Ammon's horn (tissue), 1 donor: ENCODE data around the gene P2RY4.
"Not testable (repeated sequence)": the region's sequence is repeated elsewhere in the genome, so short reads cannot be mapped to it uniquely, and the experiment has no call there.

Experiments
- DNase-seq: peaks from one replicate; pipeline ENCODE4 v3.0.0-alpha.2; 2016; ENCODE audit warnings: low spot score

P2RY4 gene

DNA sequence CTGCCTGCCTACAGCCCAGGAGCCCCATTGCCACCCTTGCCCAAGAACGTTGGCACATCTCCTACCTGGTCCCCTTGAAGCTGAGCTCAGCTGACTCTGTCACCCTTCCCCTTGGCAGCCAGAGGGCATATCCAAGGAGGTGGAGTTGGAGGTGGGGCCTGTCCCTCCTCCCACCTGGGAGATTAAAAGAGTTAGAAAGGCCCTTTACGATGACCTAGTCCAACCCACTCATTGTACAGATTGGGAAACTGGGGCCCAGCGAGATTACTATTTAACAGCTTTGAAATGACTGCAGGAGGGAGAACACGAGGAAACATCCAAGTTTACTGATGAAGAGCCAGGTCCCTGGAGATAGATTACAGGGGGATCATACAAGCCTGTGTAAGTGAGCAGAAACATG is at the start of gene P2RY4:
Gene P2RY4 (minus strand): TSS at position 101 of the 400 bp plus-strand sequence. CDS start 580 bp downstream, outside the sequence.
- no peak for DNase-seq

DNA sequence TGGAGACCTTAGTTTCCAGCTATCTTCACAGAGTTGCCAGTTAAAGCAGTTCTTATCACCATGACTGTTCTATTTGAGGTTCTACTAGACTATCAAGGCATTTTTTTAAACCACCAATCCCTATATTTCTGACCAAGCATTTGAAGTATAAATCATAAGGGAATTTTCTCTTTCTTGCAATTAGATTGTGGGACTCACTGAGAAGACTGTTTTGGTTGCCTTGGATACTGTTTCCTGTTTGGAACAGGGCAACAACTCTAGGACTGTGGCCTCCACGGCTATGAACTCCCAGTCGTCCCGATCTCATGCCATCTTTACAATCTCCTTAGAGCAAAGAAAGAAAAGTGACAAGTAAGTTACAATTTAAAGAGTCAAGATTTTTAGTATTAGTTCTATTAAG is 41.7 kb upstream of the P2RY4 start:
- DNase-seq: no peak

DNA sequence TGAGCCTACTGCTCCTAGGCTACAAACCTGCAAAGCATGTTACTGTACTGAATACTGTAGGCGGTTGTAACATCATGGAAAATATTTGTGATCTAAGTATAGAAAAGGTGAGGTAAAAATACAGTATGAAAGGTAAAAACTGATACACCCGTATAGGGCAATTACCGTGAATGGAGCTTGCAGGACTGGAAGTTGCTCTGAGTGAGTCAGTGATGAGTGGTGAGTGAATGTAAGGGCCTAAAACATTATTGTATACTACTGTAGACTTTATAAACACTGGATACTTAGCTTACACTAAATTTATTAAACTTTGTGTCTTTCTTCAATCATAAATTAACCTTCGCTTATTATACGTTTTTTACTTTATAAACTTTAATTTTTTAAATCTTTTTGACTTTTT is 33.6 kb upstream of the P2RY4 start:
- no peak for DNase-seq

DNA sequence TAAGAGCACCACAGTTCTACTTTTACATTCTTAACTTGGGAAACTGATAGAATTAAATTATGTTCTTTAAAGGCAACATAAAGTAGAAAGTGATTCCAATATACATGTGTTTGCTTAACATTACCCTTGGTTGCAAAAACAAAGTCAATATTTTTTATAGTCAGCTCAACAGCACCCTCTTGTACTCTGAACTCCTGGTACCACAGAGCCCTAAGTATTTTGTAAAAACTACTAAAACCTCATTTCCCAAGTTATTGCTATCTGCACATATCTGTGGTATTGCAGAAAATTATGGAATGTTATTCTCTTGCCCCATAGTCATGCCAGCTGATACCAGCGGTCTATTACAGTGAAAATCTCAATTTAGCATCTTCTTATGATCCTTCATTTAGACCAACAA is 32.8 kb upstream of the P2RY4 start:
- no peak for DNase-seq

DNA sequence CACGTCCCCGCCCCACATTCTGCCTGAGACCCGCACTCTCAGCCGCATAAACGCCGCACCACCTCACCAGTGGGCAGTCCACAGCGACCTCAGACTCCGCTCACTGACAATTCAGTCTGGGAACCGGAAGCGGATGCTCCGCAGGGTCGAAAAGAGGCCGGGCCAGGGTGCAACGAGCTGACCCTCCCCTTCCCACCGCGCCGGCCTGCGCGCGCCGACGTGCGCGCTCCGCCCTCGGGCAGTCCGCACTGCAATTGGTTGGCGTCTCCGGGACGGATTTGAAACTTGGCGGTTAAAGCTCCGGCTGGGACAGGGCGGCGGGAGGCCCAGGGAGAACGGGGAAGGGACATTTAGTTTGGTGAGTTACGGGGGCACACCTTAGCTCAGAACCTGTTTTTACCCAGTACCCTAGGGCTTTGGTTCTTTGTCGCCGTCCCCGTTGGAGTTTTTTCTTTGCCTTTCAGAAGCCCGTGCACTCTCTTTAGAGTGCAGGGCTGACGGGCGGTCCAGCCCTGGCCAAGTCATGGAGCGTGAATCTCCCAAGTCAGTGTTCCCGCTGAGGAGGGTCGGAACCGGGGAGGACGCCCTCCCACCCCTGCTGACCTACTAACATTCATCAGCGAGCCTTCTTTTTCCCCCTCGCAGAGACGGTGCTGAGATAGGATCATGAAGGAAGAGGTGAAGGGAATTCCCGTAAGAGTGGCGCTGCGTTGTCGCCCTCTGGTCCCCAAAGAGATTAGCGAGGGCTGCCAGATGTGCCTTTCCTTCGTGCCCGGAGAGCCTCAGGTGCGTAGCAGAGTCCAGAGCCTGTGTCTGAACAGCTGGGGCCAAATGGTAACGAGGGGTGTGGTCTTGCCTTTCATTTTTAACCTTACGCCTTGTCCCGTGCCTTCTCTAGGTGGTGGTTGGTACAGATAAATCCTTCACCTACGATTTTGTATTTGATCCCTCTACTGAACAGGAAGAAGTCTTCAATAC is 30.1 kb upstream of the P2RY4 start, which contains the start of the genes KIF4A and PDZD11:
Gene KIF4A (plus strand): TSS at position 312 of the 978 bp plus-strand sequence. CDS start 355 bp downstream, at position 667.
Gene PDZD11 (minus strand): TSS at position 135 of the 978 bp plus-strand sequence. CDS start 586 bp downstream, outside the sequence.
- peak; percentile 72 for DNase-seq

DNA sequence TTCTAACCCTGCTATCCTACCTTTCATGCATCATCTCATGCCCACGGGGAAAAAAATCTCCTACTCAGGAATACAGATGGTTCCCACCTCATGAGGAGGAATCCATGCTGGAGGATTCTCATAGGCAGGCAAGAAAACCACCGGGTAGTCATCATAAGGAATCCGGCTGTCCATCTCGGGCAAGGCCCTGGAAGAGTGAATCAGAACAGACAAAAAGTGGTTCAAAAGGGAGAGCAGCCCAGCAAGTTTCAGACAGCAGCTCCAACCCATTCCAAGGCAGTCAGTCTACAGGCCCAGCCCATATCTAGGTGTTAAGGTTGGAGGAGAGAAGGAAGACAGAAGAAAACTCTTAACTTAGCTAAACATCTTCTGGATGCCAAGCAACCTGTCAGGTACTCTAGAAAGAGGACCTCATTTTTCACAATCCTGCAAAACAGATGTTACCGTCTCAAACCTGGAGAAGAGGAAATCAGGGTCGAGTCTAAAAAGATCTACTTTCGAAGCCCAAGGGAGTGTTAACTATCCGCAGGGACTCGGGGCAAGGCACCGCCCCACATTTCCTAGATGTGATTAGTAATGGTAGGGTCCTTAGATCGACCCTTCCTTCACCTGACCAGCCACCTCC is 29.3 kb upstream of the P2RY4 start:
- no peak for DNase-seq

DNA sequence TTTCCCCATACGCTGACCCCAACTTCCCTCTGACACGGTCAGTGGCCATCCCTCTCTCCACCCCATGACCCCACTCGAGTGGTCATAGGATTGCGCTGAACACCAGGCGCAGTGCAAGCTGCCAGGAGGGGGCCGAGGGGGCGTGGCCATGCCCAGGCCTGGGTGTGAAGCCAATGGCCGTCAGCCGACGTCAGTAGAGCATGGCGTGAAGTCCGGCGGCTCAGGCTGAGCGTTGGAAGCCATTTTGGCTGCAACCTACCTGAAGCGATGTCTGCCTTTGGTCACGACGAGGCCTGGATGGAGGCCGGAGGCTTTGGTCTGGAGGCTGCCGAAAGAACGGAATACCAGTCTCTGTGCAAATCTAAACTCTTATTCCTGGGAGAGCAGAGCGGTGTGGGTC is 21.9 kb upstream of the P2RY4 start, which contains the start of gene RAB41:
Gene RAB41 (plus strand): TSS at position 222 of the 400 bp plus-strand sequence. CDS start 46 bp downstream, at position 268.
- DNase-seq: no peak

DNA sequence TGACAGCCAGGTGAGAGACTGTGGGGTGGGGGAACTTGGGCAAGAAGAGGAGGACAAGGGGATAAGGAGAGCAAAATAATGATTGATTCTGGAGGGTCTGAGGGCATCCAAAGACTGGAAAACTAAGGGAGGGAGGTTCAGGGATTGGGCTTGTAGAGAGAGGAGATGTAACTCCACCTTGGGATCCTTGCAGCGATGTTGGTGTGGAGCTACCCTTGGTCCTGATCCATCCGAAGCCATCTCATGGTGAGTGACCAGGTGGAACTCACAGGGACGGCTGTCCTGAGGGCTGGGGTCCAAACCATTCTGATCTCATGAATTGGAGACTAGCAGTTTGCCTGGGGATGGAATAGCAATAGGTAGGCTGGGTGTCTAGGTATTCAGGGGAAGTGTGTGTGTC is 20.6 kb upstream of the P2RY4 start:
- DNase-seq: no peak

DNA sequence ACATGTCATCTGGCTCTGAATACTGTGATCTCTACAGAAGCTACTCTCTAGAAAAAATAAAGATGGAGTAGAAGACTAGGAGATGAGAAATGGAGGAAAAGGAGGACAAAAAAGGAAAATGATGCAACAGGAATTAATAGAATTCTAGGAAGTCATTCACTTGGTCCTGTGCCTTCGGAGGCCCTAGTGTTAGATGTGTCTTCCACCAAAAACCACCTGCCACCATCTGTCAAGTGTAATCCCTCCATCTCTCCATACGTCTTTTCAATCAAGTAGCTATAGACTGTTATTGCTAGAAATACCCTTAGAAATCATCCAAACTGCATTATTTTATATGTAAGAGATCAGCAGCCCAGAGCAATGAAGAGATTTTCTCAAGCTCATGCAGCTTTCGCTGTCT is 19.1 kb upstream of the P2RY4 start:
- no peak for DNase-seq

DNA sequence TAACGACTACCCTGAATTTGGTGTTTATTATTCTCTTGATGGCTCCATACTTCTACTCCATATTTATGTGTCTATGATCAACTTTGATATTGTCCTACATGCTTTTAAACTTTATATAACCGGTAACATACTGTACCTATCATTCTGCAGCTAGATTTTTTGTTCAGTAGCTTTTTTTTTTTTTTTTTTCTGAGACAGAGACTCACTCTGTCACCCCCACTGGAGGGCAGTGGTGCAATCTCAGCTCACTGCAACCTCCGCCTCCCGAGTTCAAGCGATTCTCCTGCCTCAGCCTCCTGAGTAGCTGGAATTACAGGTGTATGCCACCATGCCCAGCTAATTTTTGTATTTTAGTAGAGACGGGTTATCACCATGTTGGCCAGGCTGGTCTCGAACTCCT is 14.0 kb upstream of the P2RY4 start:
- DNase-seq: not testable (repeated sequence)

DNA sequence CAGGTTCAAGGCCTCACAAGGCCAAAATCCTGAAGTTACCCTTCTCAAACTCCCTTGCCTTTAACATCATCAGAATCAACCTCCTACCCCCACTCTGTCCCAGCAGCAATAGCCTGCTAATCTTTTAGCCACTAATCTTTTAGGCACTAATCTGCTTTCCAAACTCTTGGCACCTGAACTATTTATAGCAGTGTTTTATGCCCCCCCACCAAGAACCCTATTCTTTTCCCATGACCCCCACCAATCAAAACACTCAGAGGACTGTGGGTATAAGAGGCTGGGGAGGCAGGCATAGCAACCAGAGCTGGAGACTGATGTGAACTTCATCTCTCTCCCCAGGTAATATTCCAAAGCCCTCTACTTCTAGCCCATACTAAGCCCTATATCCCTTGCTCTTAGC is 8.0 kb upstream of the P2RY4 start, which contains the start of gene ARR3:
Gene ARR3 (plus strand): TSS at position 301 of the 400 bp plus-strand sequence. CDS start 1,052 bp downstream, outside the sequence.
- no peak for DNase-seq

DNA sequence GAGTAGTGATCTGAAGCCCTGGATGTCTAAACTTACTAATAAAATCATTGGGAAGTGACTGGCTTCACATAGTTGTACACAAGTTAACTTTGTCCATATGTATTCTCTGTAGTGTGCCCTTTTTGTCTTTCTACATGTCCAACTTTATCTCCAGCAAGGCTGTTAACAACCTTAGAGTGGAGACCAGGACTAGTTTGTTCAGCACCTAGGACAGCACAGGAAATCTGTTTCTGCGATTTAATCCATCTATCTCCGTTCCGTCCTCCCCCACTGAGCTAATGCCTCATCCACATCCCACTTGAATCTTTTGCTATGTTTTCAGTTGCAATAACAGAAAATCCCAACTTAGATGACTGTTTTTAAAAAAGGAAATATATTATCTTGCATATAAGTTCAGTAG is 4.8 kb upstream of the P2RY4 start:
- DNase-seq: no peak

DNA sequence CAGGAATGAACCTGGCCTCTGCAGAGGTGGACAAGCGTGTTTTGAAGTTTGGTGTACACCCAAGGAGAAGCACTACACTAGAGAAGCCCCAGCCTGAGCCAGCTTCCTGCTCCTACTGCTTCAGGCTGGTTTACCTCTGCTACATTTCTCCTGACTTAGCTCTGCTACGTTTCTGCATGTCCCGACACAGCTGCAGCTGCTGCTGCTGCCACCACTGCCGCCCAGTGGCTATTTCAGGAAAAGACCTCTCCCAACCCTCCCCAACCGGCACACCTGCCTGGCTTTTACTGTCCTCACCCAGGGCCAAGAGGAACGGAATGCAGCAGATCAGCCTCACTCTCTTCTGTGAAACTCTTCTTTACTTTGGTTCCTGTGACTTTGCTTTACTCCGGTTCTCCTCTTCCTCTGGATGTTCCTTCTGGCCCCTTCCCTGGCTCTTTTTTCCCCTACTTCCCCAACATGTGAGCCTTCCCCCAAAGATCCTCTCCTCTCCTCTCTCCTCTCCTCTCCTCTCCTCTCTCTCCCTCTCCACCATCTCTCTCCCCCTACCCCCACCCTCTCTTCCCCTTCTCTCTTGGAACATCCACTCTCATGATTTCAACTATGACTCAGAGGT is 3.1 kb upstream of the P2RY4 start:
- DNase-seq: peak; percentile 2

DNA sequence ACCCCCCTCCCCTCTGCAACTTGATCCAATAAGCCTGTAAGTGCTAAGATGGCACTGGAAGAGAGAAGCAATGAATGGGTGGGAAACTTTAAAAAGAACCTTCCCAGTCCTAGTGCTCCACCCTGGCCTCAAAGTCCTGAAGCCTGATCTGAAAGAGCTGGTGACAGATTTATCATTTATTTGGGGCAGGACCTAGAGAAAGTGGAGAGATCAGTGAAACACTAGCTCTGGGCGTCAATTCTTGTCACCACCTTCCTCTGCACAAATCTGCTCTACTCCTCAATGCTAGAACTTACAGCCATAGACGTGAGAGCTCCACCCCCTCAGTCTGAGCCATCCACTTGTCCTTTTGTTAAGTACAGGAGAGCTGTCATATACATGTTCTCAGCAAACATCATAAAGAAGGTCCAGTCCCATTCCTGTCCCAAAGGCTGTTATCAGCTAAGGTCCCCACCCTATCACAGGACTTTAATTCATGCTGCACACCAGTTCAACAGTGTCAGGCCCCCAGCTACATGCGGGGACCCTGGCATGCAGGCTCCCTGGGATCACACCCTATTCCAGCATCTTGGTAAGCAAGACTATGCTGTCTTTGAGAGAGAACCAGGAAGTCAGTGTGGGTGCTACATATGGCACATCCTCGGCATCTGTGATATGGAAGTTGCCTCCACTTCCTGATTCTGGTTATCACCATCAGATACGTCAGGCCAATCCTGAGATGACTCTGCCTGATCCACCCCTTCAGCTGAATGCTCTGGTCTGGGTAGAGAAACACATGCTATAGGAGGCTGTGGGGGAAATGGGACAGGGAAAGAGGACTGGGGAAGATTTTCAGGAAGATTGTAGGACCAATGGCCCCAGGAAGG is 2.3 kb downstream of the P2RY4 start:
- no peak for DNase-seq

DNA sequence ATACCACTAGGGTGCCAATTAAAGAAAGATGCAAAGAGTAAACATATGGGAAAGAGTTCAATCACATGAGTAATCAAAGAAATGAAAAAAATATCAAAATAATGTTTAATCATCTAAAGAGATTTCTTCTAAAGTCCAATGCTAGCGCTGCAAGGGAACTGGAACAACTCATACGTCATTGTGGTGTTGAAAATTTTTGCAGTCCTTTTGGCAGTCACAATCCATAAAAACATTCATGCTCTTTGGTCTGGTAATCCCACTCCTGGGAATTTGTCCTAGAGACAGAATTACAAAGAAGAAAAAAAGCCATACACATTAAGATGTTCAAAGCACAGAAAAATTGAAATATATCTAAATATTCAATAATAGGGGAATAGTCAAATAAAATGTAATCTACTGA is 4.6 kb downstream of the P2RY4 start:
- no peak for DNase-seq

DNA sequence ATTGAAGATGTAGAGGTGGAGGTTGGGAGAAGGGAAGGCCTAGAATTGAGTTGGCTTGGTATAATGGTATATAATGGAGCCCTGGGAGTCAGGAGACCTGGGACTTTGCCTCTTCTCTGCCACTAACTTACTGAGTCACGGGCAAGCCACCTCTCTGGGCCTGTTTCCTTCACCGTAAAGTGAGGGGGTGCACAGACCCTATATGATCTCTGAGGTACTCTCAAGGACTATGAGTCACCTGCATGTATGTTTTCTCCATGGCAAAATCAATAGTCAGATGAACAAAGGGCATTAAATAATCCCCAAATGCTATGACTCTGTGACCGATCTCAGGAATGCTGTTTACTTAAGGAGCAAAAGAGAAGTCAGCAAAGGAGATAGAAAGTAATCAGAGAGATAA is 5.1 kb downstream of the P2RY4 start:
- no peak for DNase-seq

DNA sequence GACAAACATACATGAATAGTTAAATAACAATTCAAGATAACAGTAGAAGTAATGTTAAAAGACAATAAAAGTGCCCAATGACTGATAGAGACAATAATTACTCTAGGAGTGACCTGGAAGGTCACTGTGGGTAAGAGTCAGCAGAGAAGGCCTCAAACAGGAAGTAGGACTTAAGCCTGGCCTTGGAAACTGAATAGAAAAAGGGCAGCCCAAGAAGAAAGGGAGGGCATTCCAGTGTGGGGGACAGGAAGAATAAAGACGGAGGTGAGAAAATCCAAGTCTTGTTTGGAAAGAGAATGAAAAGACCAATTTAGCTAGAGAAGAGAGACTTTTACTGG is 6.0 kb downstream of the P2RY4 start:
- DNase-seq: no peak

DNA sequence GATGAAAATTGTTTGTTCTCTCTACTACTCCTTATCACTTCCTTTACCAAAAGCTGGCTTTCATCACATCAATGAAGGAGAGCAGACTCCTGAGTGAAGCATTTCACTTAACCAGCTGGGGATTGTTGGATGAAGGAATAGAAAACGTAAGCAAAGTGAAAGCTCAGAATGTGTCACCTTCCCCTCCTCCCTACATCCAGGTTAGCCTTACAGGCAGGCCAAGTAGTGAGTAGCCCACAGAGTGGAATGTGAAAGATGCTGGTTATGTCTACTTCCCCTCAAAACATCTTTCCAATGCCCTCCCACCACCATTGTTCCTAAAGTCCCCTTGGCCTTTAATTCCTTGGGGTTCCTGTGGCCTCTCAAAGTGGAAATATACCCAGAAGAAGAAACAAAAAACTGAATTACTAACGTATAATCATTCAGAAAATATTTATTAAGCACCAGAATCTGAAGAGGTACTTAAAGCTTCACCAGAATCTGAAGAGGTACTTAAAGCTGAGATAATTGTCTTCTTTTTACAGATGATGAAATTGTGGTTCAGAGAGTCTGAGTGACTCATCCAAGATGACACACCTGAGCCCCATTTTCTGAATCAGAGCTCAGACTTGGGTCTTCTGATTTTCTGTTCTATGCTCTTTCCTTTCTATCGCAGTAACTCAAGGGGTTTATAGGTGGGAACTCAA is 6.5 kb downstream of the P2RY4 start:
- no peak for DNase-seq

DNA sequence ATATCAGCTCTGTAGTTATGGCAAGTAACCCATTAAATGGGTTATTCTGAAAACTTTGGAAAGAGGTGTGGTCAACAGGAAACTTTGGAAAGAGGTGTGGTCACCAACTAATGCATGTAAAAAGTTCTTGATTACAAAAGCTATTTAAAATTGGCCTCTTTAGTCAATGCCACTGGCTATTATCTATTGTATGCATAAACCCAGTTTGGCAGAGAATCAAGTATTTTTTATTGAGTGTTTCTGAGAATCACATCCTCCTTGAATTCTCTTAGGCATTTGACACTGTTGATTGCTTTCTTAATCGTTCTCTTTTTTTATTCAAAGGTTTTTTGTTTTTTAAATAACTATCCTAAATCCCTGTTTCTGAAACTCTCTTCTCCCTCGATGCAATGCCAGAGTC is 7.5 kb downstream of the P2RY4 start:
- DNase-seq: no peak

DNA sequence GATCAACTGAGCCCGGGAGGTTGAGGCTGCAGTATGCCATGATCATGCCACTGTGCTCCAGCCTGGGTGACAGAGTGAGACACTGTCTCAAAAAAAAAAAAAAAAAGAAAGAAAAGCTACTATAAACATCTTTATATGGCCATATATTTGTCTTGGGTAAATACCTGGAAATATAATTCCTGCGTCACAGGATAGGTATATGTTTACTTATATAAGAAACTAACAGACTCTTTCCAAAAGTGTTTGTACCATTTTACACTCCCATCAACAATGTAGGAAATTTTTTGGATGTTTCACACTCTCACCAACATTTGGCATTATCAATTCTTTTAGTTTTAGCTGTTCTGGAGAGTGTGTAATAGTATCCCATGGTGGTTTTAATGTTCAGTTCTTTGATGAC is 12.8 kb downstream of the P2RY4 start:
- DNase-seq: no peak

DNA sequence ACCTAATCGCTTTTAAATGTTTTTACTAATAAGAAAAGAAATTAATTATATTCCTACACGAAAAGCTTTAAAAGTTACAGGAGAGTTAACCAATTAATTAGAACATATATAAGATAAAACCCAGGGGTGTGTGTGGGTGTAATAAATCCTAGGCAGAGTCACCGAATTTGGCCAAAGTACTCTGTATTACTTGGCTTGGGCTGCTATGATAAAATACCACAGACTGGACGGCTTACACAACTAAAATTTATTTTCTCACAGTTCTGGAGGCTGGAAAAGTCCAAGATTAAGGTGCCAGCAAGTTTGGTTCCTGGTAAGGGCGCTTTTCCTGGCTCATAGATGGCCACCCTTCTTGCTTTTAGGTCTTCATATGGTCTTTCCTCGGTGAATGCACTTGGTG is 15.1 kb downstream of the P2RY4 start:
- no peak for DNase-seq
